Mesenchymal stem cell (in vitro differentiated cells and primary cell): ENCODE results near the gene PRIM1.

Experiments used
- DNase-seq: peaks from one replicate; pipeline ENCODE4 v3.0.0-alpha.2; 2013
- H2AFZ ChIP-seq: one replicate; pipeline ENCODE4 v1.6.1; 2013; ENCODE audit warnings: low read depth, mild to moderate bottlenecking, control low read depth, inconsistent platforms, low read length, moderate library complexity
- H2AK5ac ChIP-seq: 2 replicates; pipeline ENCODE4 v1.6.1; 2013; ENCODE audit warnings: low read length, moderate library complexity, mild to moderate bottlenecking, inconsistent platforms; ENCODE audit not compliant: severe bottlenecking
- H2BK120ac ChIP-seq: one replicate; pipeline ENCODE4 v1.6.1; 2013; ENCODE audit warnings: low read depth, mild to moderate bottlenecking, inconsistent platforms, low read length, moderate library complexity
- H2BK12ac ChIP-seq, 2 experiments: one replicate each; pipeline ENCODE4 v1.6.1; 2013; ENCODE audit warnings: inconsistent platforms in 2 of 2, low read length in 2 of 2, mild to moderate bottlenecking in 2 of 2, moderate library complexity in 2 of 2, control low read depth in 1 of 2
- H2BK15ac ChIP-seq: one replicate; pipeline ENCODE4 v1.6.1; 2013; ENCODE audit warnings: mild to moderate bottlenecking, low read depth, inconsistent platforms; ENCODE audit not compliant: poor library complexity, severe bottlenecking
- H2BK5ac ChIP-seq: 2 replicates; pipeline ENCODE4 v1.6.1; 2013; ENCODE audit warnings: low read depth, mild to moderate bottlenecking, low read length, control low read depth, inconsistent platforms; ENCODE audit not compliant: poor library complexity, severe bottlenecking
- H3K14ac ChIP-seq, 2 experiments: one replicate each; pipeline ENCODE4 v1.6.1; 2013; ENCODE audit warnings: inconsistent platforms in 2 of 2, low read length in 2 of 2, control low read depth in 1 of 2, mild to moderate bottlenecking in 1 of 2, moderate library complexity in 1 of 2
- H3K18ac ChIP-seq, 2 experiments: one replicate each; pipeline ENCODE4 v1.6.1; 2013; ENCODE audit warnings: inconsistent platforms in 2 of 2, low read length in 2 of 2, control low read depth in 1 of 2, low read depth in 1 of 2, mild to moderate bottlenecking in 1 of 2
- H3K23ac ChIP-seq, 2 experiments: one replicate each; pipeline ENCODE4 v1.6.1; 2013; ENCODE audit warnings: inconsistent platforms in 2 of 2, low read length in 2 of 2, mild to moderate bottlenecking in 2 of 2, moderate library complexity in 2 of 2, control low read depth in 1 of 2
- H3K27ac ChIP-seq: 2 replicates; pipeline ENCODE4 v1.5.1; 2013; ENCODE audit warnings: mild to moderate bottlenecking, moderate library complexity, low read length, control low read depth, inconsistent platforms; ENCODE audit not compliant: poor library complexity, severe bottlenecking
- H3K27me3 ChIP-seq, 2 experiments: 2 replicates each; pipeline versions ENCODE4 v1.6.1 to v1.7.0; 2013; ENCODE audit warnings: low read length in 2 of 2, mild to moderate bottlenecking in 2 of 2, moderate library complexity in 2 of 2, control low read depth in 1 of 2, inconsistent platforms in 1 of 2; ENCODE audit not compliant: control insufficient read depth in 1 of 2, insufficient read depth in 1 of 2
- H3K36me3 ChIP-seq, 2 experiments: 2 replicates each; pipeline versions ENCODE4 v1.6.1 to v1.7.0; 2013; ENCODE audit warnings: low read length in 2 of 2, control low read depth in 1 of 2, inconsistent platforms in 1 of 2, low read depth in 1 of 2, mild to moderate bottlenecking in 1 of 2; ENCODE audit not compliant: insufficient read depth in 2 of 2, control insufficient read depth in 1 of 2
- H3K4ac ChIP-seq, 2 experiments: one replicate each; pipeline ENCODE4 v1.6.1; 2013; ENCODE audit warnings: inconsistent platforms in 2 of 2, low read length in 2 of 2, mild to moderate bottlenecking in 2 of 2, moderate library complexity in 2 of 2, control low read depth in 1 of 2, low read depth in 1 of 2
- H3K4me1 ChIP-seq: 2 replicates; pipeline ENCODE4 v1.6.1; 2013; ENCODE audit warnings: low read depth, low read length, control low read depth; ENCODE audit not compliant: control insufficient read depth, insufficient read depth
- H3K4me2 ChIP-seq: 2 replicates; pipeline ENCODE4 v1.6.1; 2013; ENCODE audit warnings: low read length, mild to moderate bottlenecking, inconsistent platforms; ENCODE audit not compliant: poor library complexity, severe bottlenecking
- H3K4me3 ChIP-seq, 2 experiments: 2 replicates each; pipeline versions ENCODE4 v1.5.1 to v1.7.0; 2013; ENCODE audit warnings: low read length in 2 of 2, mild to moderate bottlenecking in 2 of 2, control low read depth in 1 of 2, low read depth in 1 of 2; ENCODE audit not compliant: insufficient read depth in 1 of 2
- H3K79me1 ChIP-seq: replicated peaks from 2 replicates; pipeline ENCODE4 v1.6.1; 2013; ENCODE audit warnings: mild to moderate bottlenecking, control low read depth, low read length, inconsistent platforms; ENCODE audit not compliant: poor library complexity, severe bottlenecking
- H3K9ac ChIP-seq: 2 replicates; pipeline ENCODE4 v1.7.0; 2013; ENCODE audit warnings: mild to moderate bottlenecking, low read length, moderate library complexity
- H3K9me3 ChIP-seq: 2 replicates; pipeline ENCODE4 v1.7.0; 2013; ENCODE audit warnings: mild to moderate bottlenecking, low read length; ENCODE audit not compliant: control insufficient read depth
- H4K8ac ChIP-seq: one replicate; pipeline ENCODE4 v1.6.1; 2013; ENCODE audit warnings: inconsistent platforms, mild to moderate bottlenecking, low read length, moderate library complexity
- H4K91ac ChIP-seq: one replicate; pipeline ENCODE4 v1.6.1; 2013; ENCODE audit warnings: mild to moderate bottlenecking, low read length, inconsistent platforms
- WGBS: methylation state at CpG from one replicate; pipeline ENCODE4 v1.1.7; 2013; ENCODE audit warnings: mixed read lengths; 5-methylcytosine and 5-hydroxymethylcytosine counted together

Gene PRIM1

DNA sequence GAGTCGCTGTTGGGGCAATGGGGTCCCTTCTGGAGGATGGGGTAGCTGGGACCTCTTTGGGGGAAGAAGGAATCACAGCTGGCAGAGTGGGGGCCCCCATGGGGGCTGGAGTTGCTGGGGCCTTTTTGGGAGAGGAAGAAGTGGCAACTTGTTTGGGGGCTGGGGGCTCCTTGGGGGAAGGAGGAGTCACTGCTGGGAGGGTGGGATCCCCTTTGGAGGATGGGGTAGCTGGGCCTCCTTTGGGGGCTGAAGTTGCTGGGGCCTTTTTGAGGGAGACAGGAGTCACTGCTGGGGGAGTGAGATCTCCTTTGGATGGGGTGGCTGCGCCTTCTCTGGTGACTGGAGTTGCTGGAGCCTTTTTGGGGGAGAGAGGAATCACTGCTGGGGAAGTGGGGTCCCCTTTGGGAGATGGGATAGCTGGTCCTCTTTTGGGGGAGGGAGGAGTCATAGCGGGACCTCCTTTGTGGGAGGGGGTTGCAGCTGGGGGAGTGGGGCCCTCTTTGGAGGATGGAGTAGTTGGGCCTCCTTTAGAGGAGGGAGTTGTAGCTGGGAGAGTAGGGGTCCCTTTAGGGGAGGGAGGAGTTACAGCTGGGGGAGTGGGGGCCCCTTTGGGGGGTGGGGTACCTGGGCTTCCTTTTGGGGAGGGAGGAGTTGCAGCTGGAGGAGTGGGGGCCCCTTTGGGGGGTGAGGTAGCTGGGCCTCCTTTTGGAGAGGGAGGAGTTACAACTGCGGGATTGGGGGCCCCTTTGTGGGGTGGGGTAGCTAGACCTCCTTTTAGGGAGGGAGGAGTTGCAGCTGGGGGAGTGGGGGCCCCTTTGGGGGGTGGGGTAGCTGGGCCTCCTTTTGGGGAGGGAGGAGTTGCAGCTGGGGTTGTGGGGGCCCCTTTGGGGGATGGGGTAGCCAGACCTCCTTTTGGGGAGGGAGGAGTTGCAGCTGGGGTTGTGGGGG, 34.9 kb downstream of the PRIM1 start:
- H3K36me3 ChIP-seq = peaks cover 61 to 79% of the 10 kb centered on the region in 2 experiments
- no peak overlapping the region for H3K23ac ChIP-seq
- no peak overlapping the region for H3K9ac ChIP-seq
- H2AFZ ChIP-seq = no peak overlapping the region
- H2BK120ac ChIP-seq = no peak overlapping the region
- DNase-seq = no peak
- no peak overlapping the region for H4K91ac ChIP-seq
- H4K8ac ChIP-seq = no peak overlapping the region
- WGBS = 95% methylated on average over 4 of the region's 4 CpGs
- H3K4ac ChIP-seq = no peak overlapping the region
- H3K4me3 ChIP-seq = no peak overlapping the region
- no peak overlapping the region for H3K27ac ChIP-seq
- H3K4me1 ChIP-seq = peaks cover 19% of the 10 kb centered on the region
- no peak overlapping the region for H2BK5ac ChIP-seq
- no peak overlapping the region for H2AK5ac ChIP-seq
- H3K27me3 ChIP-seq = no peaks in the 10 kb centered on the region
- no peak overlapping the region for H2BK12ac ChIP-seq
- H3K4me2 ChIP-seq = no peak overlapping the region
- H3K18ac ChIP-seq = no peak overlapping the region
- no peak overlapping the region for H3K14ac ChIP-seq
- H2BK15ac ChIP-seq = no peak overlapping the region
- no peaks in the 10 kb centered on the region for H3K9me3 ChIP-seq
- peaks cover 8% of the 10 kb centered on the region for H3K79me1 ChIP-seq

GRCh38 chr12:56716458-56716857, 35.7 kb downstream of the PRIM1 start:
- Histone ChIP-seq H4K8ac (no peak overlapping the region), H3K4ac (no peak overlapping the region)
- 91% methylated on average over 1 of the region's 1 CpG for WGBS

DNA sequence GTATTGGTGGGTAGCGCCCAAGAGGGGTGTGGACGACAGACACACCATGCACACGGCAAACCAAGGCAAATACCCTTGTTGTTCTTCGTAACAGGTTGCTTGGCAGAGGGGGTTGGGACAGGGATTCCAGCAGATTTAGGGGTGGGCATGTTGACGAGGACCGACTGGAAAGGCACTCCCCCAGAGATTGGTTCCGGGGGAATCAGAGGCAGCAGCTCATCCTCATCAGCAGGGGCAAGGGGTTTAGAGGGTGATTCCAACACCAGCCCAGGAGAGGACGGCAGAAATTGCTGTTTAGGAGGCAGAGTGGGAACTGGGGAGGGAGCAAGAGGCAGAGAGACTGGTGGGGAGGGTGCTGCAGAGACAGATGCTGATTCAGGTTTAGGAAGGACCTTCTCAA, 36.3 kb downstream of the PRIM1 start:
- peaks cover 14% of the 10 kb centered on the region for H3K4me1 ChIP-seq
- H3K27ac ChIP-seq = no peak overlapping the region
- peaks cover 8% of the 10 kb centered on the region for H3K79me1 ChIP-seq
- H2BK15ac ChIP-seq = no peak overlapping the region
- H3K4me2 ChIP-seq = no peak overlapping the region
- no peak overlapping the region for H4K91ac ChIP-seq
- DNase-seq = no peak
- peaks cover 59 to 78% of the 10 kb centered on the region in 2 experiments for H3K36me3 ChIP-seq
- H3K18ac ChIP-seq = no peak overlapping the region
- no peak overlapping the region for H3K23ac ChIP-seq
- H3K4me3 ChIP-seq = peak overlapping the region in 1 of 2 experiments; percentile 28
- no peak overlapping the region for H2BK5ac ChIP-seq
- H2AK5ac ChIP-seq = no peak overlapping the region
- no peak overlapping the region for H2BK12ac ChIP-seq
- no peak overlapping the region for H4K8ac ChIP-seq
- H2AFZ ChIP-seq = no peak overlapping the region
- H3K27me3 ChIP-seq = no peaks in the 10 kb centered on the region
- H2BK120ac ChIP-seq = no peak overlapping the region
- no peaks in the 10 kb centered on the region for H3K9me3 ChIP-seq
- WGBS = 94% methylated on average over 8 of the region's 8 CpGs
- no peak overlapping the region for H3K9ac ChIP-seq
- H3K14ac ChIP-seq = no peak overlapping the region
- H3K4ac ChIP-seq = no peak overlapping the region

More at GRCh38 chr12:56716458-56716857, 35.7 kb downstream of the PRIM1 start:
- no peak overlapping the region for H2BK15ac ChIP-seq
- peaks cover 63 to 78% of the 10 kb centered on the region in 2 experiments for H3K36me3 ChIP-seq
- H3K23ac ChIP-seq = no peak overlapping the region
- peaks cover 19% of the 10 kb centered on the region for H3K4me1 ChIP-seq
- H2BK120ac ChIP-seq = no peak overlapping the region
- no peak overlapping the region for H3K4me2 ChIP-seq
- no peak overlapping the region for H2AK5ac ChIP-seq
- no peak overlapping the region for H3K18ac ChIP-seq
- H2AFZ ChIP-seq = no peak overlapping the region
- H3K27ac ChIP-seq = no peak overlapping the region
- H2BK12ac ChIP-seq = no peak overlapping the region
- peaks cover 8% of the 10 kb centered on the region for H3K79me1 ChIP-seq
- H3K9ac ChIP-seq = no peak overlapping the region
- no peaks in the 10 kb centered on the region for H3K9me3 ChIP-seq
- no peaks in the 10 kb centered on the region for H3K27me3 ChIP-seq
- H4K91ac ChIP-seq = no peak overlapping the region
- no peak for DNase-seq
- H3K14ac ChIP-seq = no peak overlapping the region
- H2BK5ac ChIP-seq = no peak overlapping the region
- H3K4me3 ChIP-seq = peak overlapping the region in 1 of 2 experiments; percentile 28

GRCh38 chr12:56714431-56714929, 37.6 kb downstream of the PRIM1 start:
- Histone ChIP-seq H4K8ac (no peak overlapping the region), H3K9ac (no peak overlapping the region), H2AK5ac (no peak overlapping the region), H3K4ac (no peak overlapping the region), H2BK5ac (no peak overlapping the region), H4K91ac (no peak overlapping the region), H2BK15ac (no peak overlapping the region), H3K18ac (no peak overlapping the region), H3K23ac (no peak overlapping the region), H3K4me3 (no peak overlapping the region), H3K79me1 (peaks cover 8% of the 10 kb centered on the region), H3K4me1 (peaks cover 14% of the 10 kb centered on the region), H2AFZ (no peak overlapping the region), H3K36me3 (peaks cover 50 to 65% of the 10 kb centered on the region in 2 experiments), H3K4me2 (no peak overlapping the region), H3K27ac (no peak overlapping the region), H3K9me3 (no peaks in the 10 kb centered on the region), H2BK120ac (no peak overlapping the region), H3K27me3 (no peaks in the 10 kb centered on the region), H3K14ac (no peak overlapping the region), H2BK12ac (no peak overlapping the region)
- 92% methylated on average over 2 of the region's 2 CpGs for WGBS
- no peak for DNase-seq
